SK-N-SH (cell line): ENCODE results near the gene PSMB10. TPM values are rescaled to one million over a fixed set of nuclear protein-coding genes. Genes with fewer than 3 reads are reported as not detected.
"Not testable (repeated sequence)": the region's sequence is repeated elsewhere in the genome, so short reads cannot be mapped to it uniquely, and the experiment has no call there.

Source experiments
- CTCF ChIA-PET: fragments of 300-600, 350-600 bp; formaldehyde crosslinking; extraction: SDS; loops from one replicate; lab custom pipeline; 2021; lab: Yijun Ruan, JAX
- POLR2A ChIA-PET: fragments of 350-600 bp; sonication (Branson Sonifier 250); formaldehyde crosslinking; extraction: SDS; loops from one replicate; lab custom pipeline; 2020; ENCODE audit warnings: antibody characterized with exemption, inconsistent platforms; lab: Yijun Ruan, JAX
- DNase-seq: peaks from one replicate; pipeline ENCODE4 v3.0.0; 2012
- H2AFZ ChIP-seq: fragments of 200-600 bp; sonication (generic); 2 replicates; pipeline ENCODE4 v1.8.1; 2016; ENCODE audit warnings: antibody characterized with exemption, mild to moderate bottlenecking, low read depth
- H3F3A ChIP-seq: fragments of 200-600 bp; sonication (generic); replicated peaks from 2 replicates; pipeline ENCODE3; 2016; ENCODE audit warnings: antibody characterized with exemption, mild to moderate bottlenecking; ENCODE audit not compliant: insufficient read depth
- H3K27ac ChIP-seq, 2 experiments: fragments of 200-500 bp in 1 of 2; fragments of 200-600 bp in 1 of 2; sonication (Bioruptor generic) in 1 of 2; sonication (generic), shearing (Covaris generic) in 1 of 2; 2 replicates each; pipeline versions ENCODE4 v1.5.1 to v1.6.1; 2014 to 2016; ENCODE audit warnings: low read depth in 2 of 2, inconsistent platforms in 1 of 2, low read length in 1 of 2, mild to moderate bottlenecking in 1 of 2, mixed read lengths in 1 of 2
- H3K27me3 ChIP-seq: fragments of 200-600 bp; sonication (generic), shearing (Covaris generic); 2 replicates; pipeline ENCODE4 v1.6.1; 2016; ENCODE audit warnings: mixed run types; ENCODE audit not compliant: insufficient read depth
- H3K36me3 ChIP-seq, 2 experiments: fragments of 200-500 bp in 1 of 2; fragments of 200-600 bp in 1 of 2; sonication (Bioruptor generic) in 1 of 2; sonication (generic) in 1 of 2; replicated peaks in 1 of 2; 2 replicates each; pipeline versions ENCODE3 to v1.5.1; 2014 to 2016; ENCODE audit warnings: low read length in 1 of 2, mild to moderate bottlenecking in 1 of 2; ENCODE audit not compliant: insufficient read depth in 2 of 2, control insufficient read depth in 1 of 2
- H3K4me1 ChIP-seq, 2 experiments: fragments of 200-500 bp in 1 of 2; fragments of 200-600 bp in 1 of 2; sonication (Bioruptor generic) in 1 of 2; sonication (generic), shearing (Covaris generic) in 1 of 2; 2 replicates each; pipeline versions ENCODE4 v1.5.1 to v1.6.1; 2014 to 2016; ENCODE audit warnings: low read depth in 1 of 2, low read length in 1 of 2, mixed run types in 1 of 2; ENCODE audit not compliant: insufficient read depth in 2 of 2, control insufficient read depth in 1 of 2
- H3K4me2 ChIP-seq: fragments of 200-600 bp; sonication (generic), shearing (Covaris generic); 2 replicates; pipeline ENCODE4 v1.6.1; 2017; ENCODE audit warnings: mixed run types
- H3K4me3 ChIP-seq, 2 experiments: fragments of 200-500 bp in 1 of 2; fragments of 200-600 bp in 1 of 2; sonication (Bioruptor generic) in 1 of 2; sonication (generic), shearing (Covaris generic) in 1 of 2; 2 replicates each; pipeline versions ENCODE4 v1.5.1 to v1.8.1; 2014 to 2016; ENCODE audit warnings: low read depth in 2 of 2, inconsistent platforms in 1 of 2, low read length in 1 of 2, mild to moderate bottlenecking in 1 of 2, mixed read lengths in 1 of 2, moderate library complexity in 1 of 2
- H3K79me2 ChIP-seq: fragments of 200-600 bp; sonication (generic); 2 replicates; pipeline ENCODE4 v1.8.1; 2017; ENCODE audit warnings: mild to moderate bottlenecking; ENCODE audit not compliant: insufficient read depth
- H3K9ac ChIP-seq: fragments of 200-600 bp; sonication (generic); 2 replicates; pipeline ENCODE4 v1.6.1; 2017; ENCODE audit warnings: mixed run types
- H3K9me2 ChIP-seq: fragments of 200-600 bp; sonication (generic); 2 replicates; pipeline ENCODE4 v1.6.1; 2017; ENCODE audit warnings: mixed run types
- H3K9me3 ChIP-seq: fragments of 200-600 bp; sonication (generic); 2 replicates; pipeline ENCODE4 v1.6.1; 2017; ENCODE audit warnings: mixed run types, mild to moderate bottlenecking, moderate library complexity
- H4K20me1 ChIP-seq: fragments of 200-600 bp; sonication (generic); 2 replicates; pipeline ENCODE4 v1.6.1; 2017; ENCODE audit warnings: mild to moderate bottlenecking, mixed run types; ENCODE audit not compliant: insufficient read depth
- ELF1 ChIP-seq: IDR thresholded peaks from 2 replicates; pipeline ENCODE4 v1.4.0; 2012
- EZH2phosphoT487 ChIP-seq: fragments of 200-600 bp; sonication (generic); IDR thresholded peaks from 2 replicates; pipeline ENCODE4 v1.6.1; 2017; ENCODE audit warnings: low read depth, mixed run types, mild to moderate bottlenecking, antibody characterized with exemption, moderate library complexity, borderline replicate concordance
- GATA2 ChIP-seq: sonication (generic); formaldehyde crosslinking; IDR thresholded peaks from 2 replicates; pipeline ENCODE4 v1.5.0; 2020; ENCODE audit warnings: mild to moderate bottlenecking, missing genetic modification reagents
- NFIC ChIP-seq: IDR thresholded peaks from 2 replicates; pipeline ENCODE4 v1.4.0; 2012; ENCODE audit warnings: borderline replicate concordance
- NRF1 ChIP-seq: IDR thresholded peaks from 2 replicates; pipeline ENCODE4 v1.6.1; 2012; ENCODE audit warnings: low read depth, mild to moderate bottlenecking, low read length
- RFX5 ChIP-seq: IDR thresholded peaks from 2 replicates; pipeline ENCODE4 v1.6.1; 2012; ENCODE audit warnings: mild to moderate bottlenecking, improper control_type of control experiment, low read length
- SIN3A ChIP-seq: IDR thresholded peaks from 2 replicates; pipeline ENCODE4 v1.6.1; 2012; ENCODE audit warnings: low read depth, mild to moderate bottlenecking, low read length, moderate library complexity, borderline replicate concordance
- TCF12 ChIP-seq: IDR thresholded peaks from 2 replicates; pipeline ENCODE4 v1.4.0; 2012
- ZBTB33 ChIP-seq: IDR thresholded peaks from 2 replicates; pipeline ENCODE4 v1.4.0; 2012; ENCODE audit warnings: low read depth, borderline replicate concordance
- WGBS: methylation state at CpG from one replicate; pipeline ENCODE4 v1.1.6; 2017; ENCODE audit warnings: low lambda C conversion rate; 5-methylcytosine and 5-hydroxymethylcytosine counted together
- polyA plus RNA-seq, 3 experiments: library from polyadenylated mRNA; depleted of rRNA; stranded (reverse); fragments of >200 nt; gene quantifications; 2 replicates each; pipeline ENCODE4 v1.2.3, GENCODE V29; 2012

Gene PSMB10
- polyA plus RNA-seq, 1 of the 3 experiments (the other 2 are of a cell fraction): 57.8 TPM

GRCh38 chr16:67975321-67976105 is 38.9 kb upstream of the PSMB10 start:
- Histone ChIP-seq H3K4me3 (no peak overlapping the region), H3K79me2 (no peaks in the 10 kb centered on the region), H3K27ac (no peak overlapping the region), H3K4me1 (no peaks in the 10 kb centered on the region), H3K36me3 (no peaks in the 10 kb centered on the region), H3K9ac (no peak overlapping the region), H3K9me2 (no peaks in the 10 kb centered on the region), H2AFZ (no peak overlapping the region), H3K4me2 (no peak overlapping the region), H3K27me3 (no peaks in the 10 kb centered on the region; the same call in 1 of the 2 replicates), H4K20me1 (no peaks in the 10 kb centered on the region), H3K9me3 (no peaks in the 10 kb centered on the region), H3F3A (no peaks in the 10 kb centered on the region)
- DNase-seq: no peak
- TF ChIP-seq NFIC: no peak
- TF ChIP-seq ELF1: no peak
- no peak for TF ChIP-seq GATA2 (CRISPR knock-in tag)
- no peak for TF ChIP-seq EZH2phosphoT487
- TF ChIP-seq NRF1: no peak
- no peak for TF ChIP-seq ZBTB33
- no peak for TF ChIP-seq RFX5
- no peak for TF ChIP-seq TCF12
- no peak for TF ChIP-seq SIN3A
- ChIA-PET CTCF (interaction anchor here (1.2 kb wide), 1 partner anchor 90 kb away, joined by 3 read pairs; no protein-coding TSS in a partner anchor), POLR2A (no interaction called here)
- WGBS: 59% methylated on average over 14 of the region's 14 CpGs

- H3K27me3 ChIP-seq, H2AFZ ChIP-seq, H4K20me1 ChIP-seq, H3K9me2 ChIP-seq, H3K4me2 ChIP-seq, H3K36me3 ChIP-seq, H3K9me3 ChIP-seq, DNase-seq, H3K4me3 ChIP-seq, H3K9ac ChIP-seq, POLR2A ChIA-PET, H3K27ac ChIP-seq, H3F3A ChIP-seq: not testable (repeated sequence)
- peaks cover 0 to 10% of the 10 kb centered on the region in 2 experiments; a peak in 1 of 4 replicates for H3K4me1 ChIP-seq
- 86% methylated on average over 7 of the region's 7 CpGs for WGBS
- H3K79me2 ChIP-seq: peaks cover 11% of the 10 kb centered on the region
- CTCF ChIA-PET: interaction anchor here (1.0 kb wide), 1 partner anchor 10 kb away, joined by 4 read pairs; no protein-coding TSS in a partner anchor
Measured at GRCh38 chr16:67972285-67972684, 35.6 kb upstream of the PSMB10 start.
